ENCODE results near the gene SLC37A4.
"Not testable (repeated sequence)": the region's sequence is repeated elsewhere in the genome, so short reads cannot be mapped to it uniquely, and the experiment has no call there.

Gene SLC37A4

DNA sequence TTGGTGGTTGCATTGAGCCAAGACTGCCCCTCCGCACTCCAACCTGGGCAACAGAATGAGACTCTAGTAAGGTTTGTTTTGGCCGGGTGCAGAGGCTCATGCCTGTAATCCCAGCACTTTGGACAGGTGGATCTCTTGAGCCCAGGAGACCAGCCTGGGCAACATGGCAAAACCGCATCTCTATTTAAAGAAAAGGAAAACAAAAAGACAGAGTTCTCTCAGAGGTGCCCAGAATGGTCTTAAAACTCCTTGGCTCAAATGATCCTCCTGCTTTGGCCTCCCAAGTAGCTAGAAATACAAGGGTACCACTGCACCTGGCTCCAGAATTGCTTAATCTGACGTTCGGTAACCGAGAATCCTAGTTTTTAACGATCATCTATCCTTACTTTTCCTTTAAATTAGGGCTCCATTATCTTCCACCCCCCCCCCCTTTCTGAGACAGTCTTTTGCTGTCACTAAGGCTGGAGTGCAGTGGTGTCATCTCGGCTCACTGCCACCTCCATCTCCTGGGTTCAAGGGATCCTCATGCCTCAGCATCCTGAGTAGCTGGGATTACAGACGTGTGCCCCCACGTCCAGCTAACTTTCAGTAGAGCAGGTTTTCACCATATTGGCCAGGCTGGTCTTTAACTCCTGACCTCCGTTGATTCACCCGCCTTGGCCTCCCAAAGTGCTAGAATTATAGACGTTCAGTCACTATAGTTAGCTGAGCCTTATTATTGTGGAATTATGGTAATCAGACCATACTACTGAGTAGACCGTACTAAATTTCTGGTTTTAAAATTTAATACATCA is 14.3 kb downstream of the SLC37A4 start:
- DNase-seq: no peak

- DNase-seq: no peak
Measured at GRCh38 chr11:119015054-119015611, 15.5 kb downstream of the SLC37A4 start.

DNA sequence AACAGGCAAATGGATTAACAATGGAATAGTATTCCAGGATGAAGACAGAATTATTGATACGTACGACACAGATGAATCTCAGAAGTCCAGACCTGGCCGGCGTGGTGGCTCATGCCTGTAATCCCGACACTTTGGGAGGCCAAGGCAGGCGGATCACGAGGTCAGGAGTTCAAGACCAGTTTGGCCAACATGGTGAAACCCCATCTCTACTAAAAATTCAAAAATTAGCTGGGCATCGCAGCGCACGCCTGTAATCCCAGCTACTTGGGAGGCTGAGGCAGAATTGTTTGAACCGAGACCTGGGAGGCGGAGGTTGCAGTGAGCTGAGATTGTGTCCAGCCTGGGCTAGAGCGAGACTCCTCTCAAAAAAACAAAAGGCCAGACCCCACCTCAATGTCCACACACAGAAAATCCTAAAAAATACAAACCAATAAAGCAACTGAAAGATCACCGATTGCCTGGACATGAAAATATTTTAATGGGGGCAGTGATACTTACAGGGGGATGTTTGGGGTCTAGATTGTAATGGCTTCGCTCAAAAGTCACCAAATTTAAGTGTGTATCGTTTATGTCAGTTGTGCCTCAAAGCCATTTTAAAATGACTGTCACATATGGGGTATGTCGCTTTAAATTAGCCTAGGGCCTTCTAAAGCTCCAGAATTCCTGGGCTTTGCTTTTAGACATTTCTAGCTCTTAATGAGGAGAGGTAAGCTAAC is 16.3 kb downstream of the SLC37A4 start:
- DNase-seq: no peak

- no peak for DNase-seq
Measured at GRCh38 chr11:119012629-119013170, 18.0 kb downstream of the SLC37A4 start.

DNA sequence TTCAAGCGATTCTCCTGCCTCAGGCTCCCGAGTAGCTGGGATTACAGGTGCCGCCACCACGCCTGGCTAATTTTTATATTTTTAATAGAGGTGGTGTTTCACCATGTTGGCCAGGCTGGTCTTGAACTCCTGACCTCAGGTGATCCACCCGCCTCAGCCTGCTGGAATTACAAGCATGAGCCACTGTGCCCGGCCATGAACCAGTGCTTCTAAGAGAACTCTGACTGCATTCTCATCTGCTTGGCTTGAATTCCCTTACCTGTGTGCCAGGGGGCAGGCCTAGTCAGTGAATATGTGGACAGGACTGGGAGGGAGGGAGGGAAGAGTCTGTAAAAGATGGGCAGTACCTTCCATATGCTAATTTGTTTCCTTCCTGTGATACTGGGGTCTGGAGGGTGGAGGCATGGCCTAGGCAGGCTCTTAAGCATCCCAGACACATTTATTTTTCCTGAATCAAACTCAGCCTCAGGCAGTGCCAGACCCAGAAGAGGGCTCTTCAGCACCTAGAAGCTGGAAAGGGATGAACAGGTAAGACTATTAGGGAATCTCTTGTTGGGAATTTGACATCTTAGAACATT is 19.1 kb downstream of the SLC37A4 start:
- DNase-seq: no peak

- no peak for DNase-seq
Measured at GRCh38 chr11:119006656-119007055, 24.0 kb downstream of the SLC37A4 start.

DNA sequence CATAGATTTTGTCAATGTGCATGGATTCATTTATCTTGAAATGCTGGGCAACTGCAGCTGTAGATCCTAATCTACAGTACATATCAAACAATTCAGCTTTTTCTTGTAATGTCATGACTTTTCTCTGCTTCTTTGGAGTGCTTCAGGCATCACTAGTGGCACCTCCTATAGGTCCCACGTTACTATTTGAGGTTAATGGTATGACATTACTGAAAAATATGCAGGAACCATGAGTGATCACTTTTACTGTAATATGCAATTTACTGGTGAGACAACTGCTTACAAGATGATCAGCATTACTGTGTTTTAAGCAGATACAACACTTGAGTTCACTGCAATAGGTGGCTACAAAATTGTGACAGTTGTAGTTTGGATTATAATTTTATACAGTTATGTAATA is 29.8 kb downstream of the SLC37A4 start:
- no peak for DNase-seq

- no peak for DNase-seq
Measured at GRCh38 chr11:118998822-118999221, 31.9 kb downstream of the SLC37A4 start.

DNA sequence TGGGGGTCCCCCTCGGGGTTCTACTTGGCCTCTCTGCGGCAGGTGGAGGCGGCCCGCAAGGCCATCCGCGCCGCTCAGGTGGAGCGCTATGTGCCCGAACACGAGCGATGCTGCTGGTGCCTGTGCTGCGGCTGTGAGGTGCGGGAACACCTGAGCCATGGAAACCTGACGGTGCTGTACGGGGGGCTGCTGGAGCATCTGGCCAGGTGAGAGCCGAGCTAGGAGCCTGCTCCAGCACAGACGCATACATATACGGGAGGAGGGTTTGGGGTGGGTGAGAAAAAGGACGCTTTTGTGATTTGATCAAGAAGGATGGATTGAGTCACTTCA is 32.3 kb downstream of the SLC37A4 start:
- DNase-seq: no peak

DNA sequence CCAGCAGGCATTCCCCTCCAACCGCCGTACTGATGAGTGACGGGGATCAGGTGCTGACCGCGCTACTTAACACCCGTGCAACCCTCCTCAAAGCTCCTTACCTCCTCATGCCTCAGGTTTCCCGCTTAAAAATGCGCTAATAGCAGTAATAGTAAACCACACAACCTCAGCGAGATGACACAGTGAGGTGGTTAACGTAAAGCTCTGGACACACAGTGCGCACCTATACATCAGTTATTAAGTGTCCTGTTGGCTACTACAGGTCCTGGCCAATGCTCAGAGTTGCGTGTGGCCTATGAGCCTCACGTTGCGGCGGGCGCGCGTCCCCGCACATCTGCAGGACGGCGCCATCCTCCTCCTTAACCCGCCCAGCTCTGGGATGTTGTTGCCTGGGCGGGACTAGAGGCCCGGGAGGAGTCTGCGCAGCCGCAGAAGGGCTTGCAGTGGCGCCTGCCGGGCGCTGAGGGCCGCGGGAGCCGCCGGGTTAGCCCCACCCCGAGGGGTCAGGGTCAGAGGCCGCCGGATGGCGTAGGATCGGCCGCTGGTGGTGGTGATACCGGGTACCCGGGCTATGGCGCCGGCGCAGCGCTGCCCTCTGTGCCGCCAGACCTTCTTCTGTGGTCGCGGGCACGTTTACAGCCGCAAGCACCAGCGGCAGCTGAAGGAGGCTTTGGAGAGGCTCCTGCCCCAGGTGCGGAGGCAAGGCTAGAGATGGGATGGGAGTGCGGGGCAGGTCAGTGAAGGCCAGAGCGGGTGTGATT is 32.9 kb downstream of the SLC37A4 start, which contains the start of gene CENATAC:
Gene CENATAC (plus strand): TSS at position 512 of the 761 bp plus-strand sequence. CDS start 60 bp downstream, at position 572.
- peak; percentile 87 for DNase-seq

- no peak for DNase-seq
Measured at GRCh38 chr11:118996926-118997626, 33.6 kb downstream of the SLC37A4 start.

DNA sequence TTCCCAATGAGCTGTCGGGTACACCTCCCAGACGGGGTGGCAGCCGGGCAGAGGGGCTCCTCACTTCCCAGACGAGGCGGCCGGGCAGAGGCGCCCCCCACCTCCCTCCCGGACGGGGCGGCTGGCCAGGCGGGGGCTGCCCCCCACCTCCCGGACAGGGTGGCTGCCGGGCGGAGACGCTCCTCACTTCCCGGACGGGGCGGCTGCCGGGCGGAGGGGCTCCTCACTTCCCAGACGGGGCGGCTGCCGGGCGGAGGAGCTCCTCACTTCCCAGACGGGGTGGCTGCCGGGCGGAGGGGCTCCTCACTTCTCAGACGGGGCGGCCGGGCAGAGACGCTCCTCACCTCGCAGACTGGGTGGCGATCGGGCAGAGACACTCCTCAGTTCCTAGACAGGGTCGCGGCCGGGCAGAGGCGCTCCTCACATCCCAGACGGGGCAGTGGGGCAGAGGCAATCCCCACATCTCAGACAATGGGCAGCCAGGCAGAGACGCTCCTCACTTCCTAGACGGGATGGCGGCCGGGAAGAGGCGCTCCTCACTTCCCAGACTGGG is 39.1 kb downstream of the SLC37A4 start:
- not testable (repeated sequence) for DNase-seq

DNA sequence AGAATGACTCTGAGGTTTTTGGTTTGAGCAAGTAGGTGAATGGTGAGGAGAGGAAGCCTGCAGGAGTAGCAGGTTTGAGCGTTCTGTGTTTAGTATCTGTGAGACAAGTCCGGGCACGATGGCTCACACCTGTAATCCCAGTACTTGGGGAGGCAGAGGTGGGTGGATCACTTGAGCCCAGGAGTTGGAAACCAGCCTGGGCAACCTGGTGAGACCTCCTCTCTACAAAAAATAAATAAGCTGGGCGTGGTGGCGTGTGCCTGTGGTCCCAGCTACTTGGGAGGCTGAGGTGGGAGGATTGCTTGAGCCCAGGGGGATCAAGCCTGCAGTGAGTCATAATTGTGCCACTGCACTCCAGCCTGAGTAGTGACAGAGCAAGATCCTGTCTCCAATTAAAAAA is 42.4 kb downstream of the SLC37A4 start:
- no peak for DNase-seq

DNA sequence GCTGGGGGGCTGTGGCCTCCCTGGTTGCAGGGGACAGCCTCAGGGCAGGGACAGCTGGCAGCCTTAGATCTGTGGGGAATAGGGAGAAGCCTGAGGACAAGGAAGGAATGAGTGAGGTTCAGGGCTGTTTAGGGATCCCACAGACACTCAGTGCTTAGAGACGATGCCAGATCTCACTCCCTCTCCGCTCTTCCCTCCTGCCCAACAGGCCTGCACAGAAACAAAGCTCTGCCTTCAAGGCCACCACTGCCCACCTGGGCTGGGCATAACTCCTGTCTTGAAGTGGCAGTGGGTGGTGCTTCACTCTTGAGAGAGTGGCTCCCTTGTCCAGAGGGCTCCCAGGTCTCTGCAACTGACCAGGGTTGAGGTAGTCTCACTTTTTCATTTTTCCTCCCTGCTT is 45.9 kb downstream of the SLC37A4 start:
- no peak for DNase-seq

GRCh38 chr11:118984337-118984736 is 46.3 kb downstream of the SLC37A4 start:
- not testable (repeated sequence) for DNase-seq

GRCh38 chr11:118980191-118980881 is 50.3 kb downstream of the SLC37A4 start:
- no peak for DNase-seq

- no peak for DNase-seq
Measured at GRCh38 chr11:118979434-118979833, 51.2 kb downstream of the SLC37A4 start.

- DNase-seq: no peak
Measured at GRCh38 chr11:118975771-118976709, 54.6 kb downstream of the SLC37A4 start.

Measured in NCI-H446 treated with DMSO at 0.1 percent for 48 hours (cell line).